ENCODE results near the gene RAET1G.

Gene RAET1G

DNA sequence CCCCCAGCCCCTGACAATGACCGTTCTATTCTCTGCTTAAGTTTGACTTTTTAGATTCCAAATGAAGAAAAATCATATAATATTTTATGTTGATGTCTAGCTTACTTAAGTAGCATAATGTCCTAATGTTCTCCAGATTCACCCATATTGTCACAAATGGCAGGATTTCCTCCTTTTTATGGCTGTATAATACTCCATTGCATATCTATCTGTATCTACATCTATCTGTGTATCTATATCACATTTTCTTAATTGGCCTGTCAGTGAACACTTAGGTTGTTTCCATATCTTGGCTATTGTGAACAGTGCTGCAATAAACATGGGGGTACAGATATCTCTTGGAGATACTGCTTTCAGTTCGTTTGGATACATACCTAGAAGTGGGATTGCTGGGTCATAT lies 51.7 kb downstream of the RAET1G start:
- Histone ChIP-seq H3K36me3 (ENCODE audit: control insufficient read depth in 2 of 2, insufficient read depth in 2 of 2, low read length in 2 of 2) (no peaks in the 10 kb centered on the region), H3K9ac (ENCODE audit: low read depth in 1 of 2, low read length in 2 of 2) (no peak overlapping the region), H3K9me3 (ENCODE audit: control insufficient read depth in 2 of 2, low read length in 2 of 2) (no peaks in the 10 kb centered on the region), H3K27me3 (ENCODE audit: control insufficient read depth in 2 of 2, insufficient read depth in 2 of 2, low read length in 2 of 2) (no peaks in the 10 kb centered on the region), H3K27ac (ENCODE audit: low read depth in 2 of 2, low read length in 2 of 2) (no peak overlapping the region), H3K4me1 (ENCODE audit: control insufficient read depth in 2 of 2, insufficient read depth in 2 of 2, low read length in 2 of 2) (no peaks in the 10 kb centered on the region), H3K4me3 (ENCODE audit: low read length in 2 of 2) (no peak overlapping the region)

DNA sequence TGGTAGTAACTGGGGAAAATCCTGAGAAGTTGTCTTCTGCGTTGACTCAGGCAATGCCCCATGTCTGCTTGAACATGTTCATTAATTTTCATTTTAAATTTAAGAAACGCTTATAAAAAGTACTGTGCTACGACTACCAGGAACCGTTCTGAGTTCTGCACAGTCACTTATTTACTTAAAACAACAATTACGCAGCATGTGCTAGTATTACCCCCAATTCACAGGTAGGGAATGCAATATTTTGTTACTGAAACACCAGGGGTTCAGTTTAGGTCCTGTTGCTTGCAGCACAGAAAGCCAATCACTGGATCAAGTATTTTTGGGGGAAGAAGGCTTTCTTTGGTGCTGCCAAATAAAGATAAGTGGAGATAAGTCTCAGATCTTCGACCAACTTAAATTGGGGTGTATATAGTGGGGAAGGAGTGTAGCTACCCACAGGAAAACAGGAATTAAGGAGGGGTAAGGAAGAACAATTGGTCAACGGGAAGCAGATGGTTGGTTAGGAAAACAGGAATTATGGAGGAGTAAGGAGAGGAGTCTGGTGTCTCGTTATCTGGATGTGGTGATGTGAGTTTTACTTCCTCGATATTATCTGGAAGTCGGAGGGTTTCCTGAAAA lies 53.5 kb downstream of the RAET1G start:
- H3K27ac ChIP-seq (ENCODE audit: low read depth in 2 of 2, low read length in 2 of 2) = no peak overlapping the region
- H3K4me3 ChIP-seq (ENCODE audit: low read length in 2 of 2) = no peak overlapping the region
- no peaks in the 10 kb centered on the region for H3K9me3 ChIP-seq (ENCODE audit: control insufficient read depth in 2 of 2, low read length in 2 of 2)
- H3K27me3 ChIP-seq (ENCODE audit: control insufficient read depth in 2 of 2, insufficient read depth in 2 of 2, low read length in 2 of 2) = no peaks in the 10 kb centered on the region
- no peaks in the 10 kb centered on the region for H3K36me3 ChIP-seq (ENCODE audit: control insufficient read depth in 2 of 2, insufficient read depth in 2 of 2, low read length in 2 of 2)
- H3K4me1 ChIP-seq (ENCODE audit: control insufficient read depth in 2 of 2, insufficient read depth in 2 of 2, low read length in 2 of 2) = peaks cover 0 to 4% of the 10 kb centered on the region in 2 donors
- no peak overlapping the region for H3K9ac ChIP-seq (ENCODE audit: low read depth in 1 of 2, low read length in 2 of 2)

DNA sequence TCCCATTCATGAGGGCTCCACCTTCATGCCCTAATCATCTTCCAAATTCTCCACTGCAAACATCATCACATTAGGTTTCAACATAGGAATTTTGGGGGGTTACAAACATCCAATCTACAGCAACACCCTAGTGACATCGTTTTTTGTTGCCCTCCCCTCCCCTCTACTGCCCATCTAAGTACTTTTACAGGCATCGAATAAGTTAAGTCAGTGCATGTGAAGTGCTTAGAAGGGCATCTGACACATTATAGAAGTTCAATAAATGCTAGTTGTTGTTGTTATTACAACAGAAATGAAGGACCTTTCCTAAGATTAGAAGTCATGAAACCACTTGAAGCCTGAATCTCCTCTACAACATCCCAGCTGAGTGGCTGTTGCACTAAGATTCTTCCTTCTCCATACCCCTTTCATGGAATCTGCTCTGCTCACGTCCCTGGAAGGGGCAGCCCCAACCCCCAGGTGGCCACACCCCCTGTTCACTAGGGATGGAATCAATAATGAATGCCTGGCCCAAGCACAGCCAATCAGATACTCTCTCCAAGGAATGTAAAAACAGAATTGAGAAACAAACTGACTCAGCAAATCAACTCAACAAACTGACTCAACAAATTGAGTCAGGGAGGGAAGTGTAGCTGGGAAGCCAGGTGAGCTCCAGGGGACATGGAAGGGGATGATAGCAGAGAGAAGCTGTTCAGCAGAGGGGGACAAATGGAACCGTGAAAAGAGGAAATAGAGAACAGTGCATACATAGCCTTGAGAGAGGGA lies 54.9 kb downstream of the RAET1G start:
- no peaks in the 10 kb centered on the region for H3K36me3 ChIP-seq (ENCODE audit: control insufficient read depth in 2 of 2, insufficient read depth in 2 of 2, low read length in 2 of 2)
- no peak overlapping the region for H3K9ac ChIP-seq (ENCODE audit: low read depth in 1 of 2, low read length in 2 of 2)
- no peaks in the 10 kb centered on the region for H3K27me3 ChIP-seq (ENCODE audit: control insufficient read depth in 2 of 2, insufficient read depth in 2 of 2, low read length in 2 of 2)
- H3K4me1 ChIP-seq (ENCODE audit: control insufficient read depth in 2 of 2, insufficient read depth in 2 of 2, low read length in 2 of 2) = peaks cover 0 to 5% of the 10 kb centered on the region in 2 donors
- H3K27ac ChIP-seq (ENCODE audit: low read depth in 2 of 2, low read length in 2 of 2) = no peak overlapping the region
- no peak overlapping the region for H3K4me3 ChIP-seq (ENCODE audit: low read length in 2 of 2)
- no peaks in the 10 kb centered on the region for H3K9me3 ChIP-seq (ENCODE audit: control insufficient read depth in 2 of 2, low read length in 2 of 2)
